Stimulated activated CD4-positive, alpha-beta T cell treated with anti-CD3 and anti-CD28 coated beads, Interleukin-4, amount 100 ng/mL, for 1 hour (primary cell): ENCODE data around the gene NLRX1.
"Not testable (repeated sequence)": the region's sequence is repeated elsewhere in the genome, so short reads cannot be mapped to it uniquely, and the experiment has no call there.

Experiments
- DNase-seq: peaks from one replicate; pipeline ENCODE4 v3.0.0-alpha.2; 2020

The NLRX1 gene

DNA sequence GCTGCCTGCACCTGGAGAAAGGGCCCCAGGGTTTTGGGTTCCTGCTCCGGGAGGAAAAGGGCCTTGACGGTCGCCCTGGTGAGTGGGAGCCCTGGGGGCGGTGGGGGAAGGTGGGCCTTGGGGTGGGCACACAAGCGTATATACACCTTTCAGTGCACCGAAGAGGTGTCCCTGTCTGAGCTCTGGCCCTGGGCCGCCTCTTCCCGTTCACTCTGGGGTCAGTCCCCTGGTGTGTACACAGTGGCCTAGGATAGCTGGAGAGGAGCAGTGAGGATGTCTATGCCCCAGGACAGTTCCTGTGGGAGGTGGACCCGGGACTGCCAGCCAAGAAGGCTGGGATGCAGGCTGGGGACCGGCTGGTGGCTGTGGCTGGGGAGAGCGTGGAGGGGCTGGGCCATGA lies 19.5 kb downstream of the NLRX1 start:
- no peak for DNase-seq

GRCh38 chr11:119188887-119189286 lies 20.4 kb downstream of the NLRX1 start:
- no peak for DNase-seq

DNA sequence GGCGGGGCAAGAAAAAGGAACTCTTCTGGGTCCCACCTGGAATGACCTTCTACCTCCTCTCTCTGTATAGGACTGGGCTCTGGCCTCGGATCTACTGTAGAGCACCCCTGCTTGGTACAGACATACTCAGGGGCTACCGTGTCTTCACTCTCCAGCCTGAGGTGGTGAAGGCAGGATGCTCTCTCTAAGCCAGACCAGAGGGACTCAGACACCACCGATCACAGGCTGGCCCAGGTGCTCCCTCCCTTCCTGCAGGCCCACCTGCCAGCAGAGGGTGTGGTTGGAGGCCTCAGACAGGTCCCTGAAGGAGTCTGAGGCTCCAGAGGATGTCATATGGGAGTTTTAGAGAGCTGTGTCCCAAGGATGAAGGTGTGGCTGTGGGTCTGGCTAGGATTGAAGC lies 20.9 kb downstream of the NLRX1 start:
- no peak for DNase-seq

DNA sequence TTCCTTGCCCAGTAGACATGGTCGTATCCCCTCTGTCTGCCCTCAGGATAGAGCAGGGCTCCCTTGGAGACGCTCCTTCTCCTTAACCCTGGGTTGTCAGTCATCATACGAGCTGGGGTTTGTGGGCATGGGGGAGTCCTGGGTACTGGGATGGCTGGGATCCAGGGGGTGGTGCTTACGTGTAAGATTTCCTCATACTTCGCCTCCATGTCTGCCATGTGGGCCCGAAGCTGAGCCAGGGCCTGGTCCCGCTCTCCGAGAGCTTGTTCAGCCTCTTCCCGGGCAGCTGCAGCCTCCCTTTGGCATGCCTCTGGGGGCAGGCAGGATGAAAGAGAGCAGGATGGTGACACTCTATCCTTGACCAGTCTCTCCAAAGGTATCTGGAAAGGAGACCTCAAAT lies 22.0 kb downstream of the NLRX1 start:
- DNase-seq = no peak

DNA sequence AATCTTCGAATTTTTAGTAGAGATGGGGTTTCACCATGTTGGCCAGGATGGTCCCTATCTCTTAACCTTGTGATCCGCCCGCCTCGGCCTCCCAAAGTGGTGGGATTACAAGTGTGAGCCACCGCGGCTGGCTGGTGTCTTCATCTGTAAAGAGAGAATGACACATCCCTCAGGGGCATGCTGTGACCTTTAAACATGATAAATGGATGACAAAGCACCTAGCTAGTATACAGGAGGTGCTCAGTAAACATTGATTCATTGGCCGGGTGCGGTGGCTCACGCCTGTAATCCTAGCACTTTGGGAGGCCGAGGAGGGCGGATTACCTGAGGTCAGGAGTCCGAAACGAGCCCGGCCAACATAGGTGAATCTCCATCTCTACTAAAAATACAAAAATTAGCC lies 22.7 kb downstream of the NLRX1 start:
- DNase-seq = not testable (repeated sequence)

- DNase-seq = no peak
Observed at GRCh38 chr11:119192111-119192510, 23.6 kb downstream of the NLRX1 start.

- DNase-seq = no peak
Observed at GRCh38 chr11:119193001-119193400, 24.5 kb downstream of the NLRX1 start.

DNA sequence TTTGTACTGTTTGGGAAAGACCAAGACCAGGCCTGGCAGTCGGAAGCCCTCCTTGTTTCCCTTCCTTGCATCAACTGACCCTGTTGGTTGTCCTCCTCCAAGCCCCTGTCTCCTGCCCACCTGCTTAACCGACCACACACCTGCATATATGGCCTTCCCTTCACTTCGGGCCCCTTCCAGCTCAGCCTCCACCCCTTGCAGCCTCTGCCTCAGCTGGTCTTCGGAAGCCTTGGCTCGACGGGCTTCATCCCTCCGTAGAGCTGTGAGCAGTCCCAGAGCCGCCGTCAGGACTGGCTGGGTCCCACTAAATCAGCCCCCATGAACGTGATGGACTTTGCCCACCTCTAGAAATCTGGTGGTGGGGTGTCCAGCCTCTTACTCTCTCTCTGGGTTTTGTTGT lies 25.1 kb downstream of the NLRX1 start:
- DNase-seq = no peak

DNA sequence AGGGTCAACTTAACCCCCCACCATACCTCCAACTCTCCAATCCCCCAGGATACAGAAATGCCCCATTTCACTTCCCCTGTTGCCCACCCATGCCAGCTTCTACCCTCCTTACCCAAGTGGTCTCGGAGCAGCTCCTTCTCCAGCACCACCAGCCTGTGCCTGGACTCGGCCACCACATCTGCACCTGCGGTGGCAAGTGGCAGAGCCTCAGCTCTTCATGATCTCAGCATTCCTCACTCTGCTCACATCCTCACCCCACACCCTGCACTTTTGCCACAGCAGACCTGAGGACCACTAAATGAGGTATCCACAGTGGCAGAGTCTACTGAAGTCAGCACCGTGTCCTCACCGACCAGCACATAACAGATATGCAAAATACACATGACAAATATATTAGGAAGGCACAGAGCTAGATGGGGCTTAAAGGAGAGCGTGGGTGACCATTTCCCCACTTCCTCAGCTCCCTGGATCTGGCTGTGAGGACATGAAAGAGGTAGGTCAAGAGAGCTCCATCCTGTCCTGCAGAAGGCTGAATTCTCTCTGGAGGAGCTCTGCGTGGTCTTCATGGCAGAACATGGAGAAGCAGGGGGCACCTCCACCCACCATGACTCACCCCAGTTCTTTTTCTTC lies 26.4 kb downstream of the NLRX1 start:
- DNase-seq = no peak

- no peak for DNase-seq
Observed at GRCh38 chr11:119195680-119196079, 27.2 kb downstream of the NLRX1 start.

DNA sequence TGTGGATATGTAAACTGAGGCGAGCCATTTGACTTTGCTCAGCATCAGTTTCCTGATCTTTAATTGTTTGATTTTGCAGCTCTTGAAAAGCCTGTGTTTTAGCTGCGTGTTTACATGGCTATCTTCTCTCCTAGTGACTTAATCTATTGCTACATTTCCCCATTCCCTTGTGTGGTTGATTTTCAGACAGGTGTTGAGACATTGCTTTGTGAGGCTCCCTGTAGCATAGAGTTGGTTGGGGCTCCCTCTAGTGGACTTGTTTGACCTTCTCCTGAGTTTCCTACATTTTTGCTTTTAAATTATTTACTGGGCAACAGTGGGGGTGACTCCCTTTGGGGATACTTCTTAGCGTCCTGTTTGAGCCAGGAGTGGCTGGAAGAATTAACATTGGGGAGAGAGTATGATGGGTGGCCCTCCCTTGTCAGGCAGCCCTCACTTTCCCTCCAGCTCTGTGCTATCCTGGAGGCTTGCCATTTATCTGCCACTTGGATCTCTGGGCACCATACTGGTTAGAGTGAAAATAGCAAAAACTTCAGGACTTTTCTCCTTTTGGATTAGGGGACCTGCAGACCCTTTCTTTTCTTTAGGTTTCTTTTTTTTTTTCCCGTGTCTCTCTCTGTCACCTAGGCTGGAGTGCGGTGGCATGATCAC lies 28.4 kb downstream of the NLRX1 start:
- DNase-seq = peak; percentile 39

GRCh38 chr11:119198925-119199324 lies 30.4 kb downstream of the NLRX1 start:
- DNase-seq = no peak

- not testable (repeated sequence) for DNase-seq
Observed at GRCh38 chr11:119201236-119201635, 32.7 kb downstream of the NLRX1 start.

- DNase-seq = no peak
Observed at GRCh38 chr11:119202554-119202953, 34.0 kb downstream of the NLRX1 start.

GRCh38 chr11:119204066-119204465 lies 35.5 kb downstream of the NLRX1 start:
- DNase-seq = no peak

- no peak for DNase-seq
Observed at GRCh38 chr11:119205080-119205479, 36.6 kb downstream of the NLRX1 start.

DNA sequence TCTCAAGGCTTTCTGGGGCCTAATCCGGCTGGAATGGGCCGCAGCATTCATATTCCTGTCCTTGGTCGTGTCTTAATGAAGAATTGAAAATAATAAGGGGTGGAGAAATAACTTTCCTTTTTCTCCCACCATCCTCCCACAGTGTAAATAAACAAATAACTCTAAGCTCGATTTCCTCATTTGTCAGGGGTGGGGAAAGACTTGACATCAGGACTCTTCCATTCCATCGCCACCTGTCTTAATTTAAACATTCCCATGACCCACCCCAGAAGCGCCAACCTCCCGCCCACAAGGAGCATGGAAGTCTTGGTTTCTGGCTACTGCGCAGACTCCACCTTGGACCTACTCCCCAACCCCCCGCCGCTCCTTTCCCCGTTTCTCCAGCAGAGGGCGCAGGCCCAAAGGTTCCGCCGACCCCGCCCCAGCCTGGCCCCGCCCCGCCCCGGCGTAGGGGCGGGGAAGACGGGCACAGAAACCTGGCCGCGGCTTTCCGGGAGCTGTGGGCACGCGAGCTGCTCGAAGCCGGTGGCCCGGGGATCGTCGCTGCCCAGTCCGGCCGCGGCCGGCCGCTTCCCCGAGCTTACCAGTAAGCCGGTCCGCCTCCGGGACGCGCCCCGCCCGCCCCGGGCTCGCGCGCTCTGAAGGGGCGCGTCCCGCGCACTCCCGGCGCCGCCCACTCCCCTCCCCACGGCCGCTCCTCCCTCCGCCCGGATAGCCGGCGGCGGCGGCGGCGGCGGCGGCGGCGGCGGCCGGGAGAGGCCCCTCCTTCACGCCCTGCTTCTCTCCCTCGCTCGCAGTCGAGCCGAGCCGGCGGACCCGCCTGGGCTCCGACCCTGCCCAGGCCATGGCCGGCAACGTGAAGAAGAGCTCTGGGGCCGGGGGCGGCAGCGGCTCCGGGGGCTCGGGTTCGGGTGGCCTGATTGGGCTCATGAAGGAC lies 37.3 kb downstream of the NLRX1 start, which contains the start of gene CBL:
TSS of gene CBL (plus strand) at position 766 of the 937 bp plus-strand sequence. CDS start at position 845, 79 bp downstream.
- DNase-seq = peak; percentile 98

DNA sequence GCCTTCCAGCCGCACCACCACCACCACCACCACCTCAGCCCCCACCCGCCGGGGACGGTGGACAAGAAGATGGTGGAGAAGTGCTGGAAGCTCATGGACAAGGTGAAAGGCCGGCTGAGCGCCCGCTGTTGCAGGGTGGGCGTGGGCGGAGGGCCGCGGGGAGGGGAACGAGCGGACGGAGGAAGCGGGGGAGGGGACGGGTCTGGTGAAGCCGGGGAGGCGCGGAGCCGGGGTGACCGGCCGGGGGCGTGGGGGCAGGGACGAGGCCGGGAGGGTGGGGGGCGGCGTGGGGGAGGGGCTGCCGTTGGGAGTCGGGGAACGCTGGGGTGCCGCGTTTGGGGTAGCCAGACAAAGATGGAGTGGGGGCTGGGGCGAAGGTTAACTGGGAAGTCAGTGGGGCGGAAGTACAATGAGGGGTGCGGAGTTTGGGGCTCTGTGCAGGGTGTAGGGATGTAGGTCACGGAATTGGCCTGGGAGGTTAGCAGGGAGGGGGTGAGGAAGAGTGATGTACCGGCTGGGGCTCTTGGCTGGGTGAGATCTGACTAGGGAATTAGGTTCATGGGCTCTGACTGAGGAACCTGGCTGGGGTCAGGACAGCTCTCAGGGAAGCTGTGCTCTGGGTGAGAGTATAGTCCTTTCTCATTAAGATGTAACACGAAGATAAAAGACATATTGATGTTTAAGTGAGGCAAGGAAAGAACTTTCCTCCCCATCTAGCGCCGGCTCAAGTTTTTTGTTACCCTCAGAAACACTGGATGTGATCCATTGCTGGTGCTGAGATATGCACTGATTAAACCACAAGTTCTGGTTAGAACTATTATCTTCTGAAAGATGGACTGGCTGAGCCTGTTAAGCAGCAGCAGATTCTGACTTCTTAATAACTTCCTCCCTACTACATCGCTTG lies 38.2 kb downstream of the NLRX1 start:
- peak; percentile 57 for DNase-seq

DNA sequence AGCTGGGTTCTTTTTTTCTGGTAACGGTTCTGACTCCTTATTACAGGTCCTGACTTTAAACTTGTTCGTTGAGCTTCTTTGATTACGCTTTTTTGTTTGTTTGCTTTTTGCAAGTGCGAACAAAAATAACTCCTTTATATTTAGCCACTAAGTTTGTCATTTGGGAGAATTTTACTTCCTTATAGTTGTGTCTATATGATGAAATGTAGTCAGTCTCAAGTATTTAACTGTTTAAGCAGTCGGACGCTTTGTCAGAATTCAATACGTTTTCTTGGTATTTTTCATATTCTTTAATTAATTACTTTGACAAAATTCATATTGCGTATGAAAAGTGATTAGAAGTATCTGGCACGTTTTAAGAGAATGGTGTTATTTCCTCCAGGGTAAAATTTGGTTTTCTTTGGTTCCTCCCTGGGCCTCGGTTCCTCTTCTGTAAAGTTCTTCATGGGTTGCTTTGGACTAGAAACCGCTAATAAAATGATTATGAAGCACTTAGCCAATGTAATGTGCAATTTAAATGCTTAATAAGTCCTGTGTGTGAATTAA lies 39.0 kb downstream of the NLRX1 start:
- no peak for DNase-seq

DNA sequence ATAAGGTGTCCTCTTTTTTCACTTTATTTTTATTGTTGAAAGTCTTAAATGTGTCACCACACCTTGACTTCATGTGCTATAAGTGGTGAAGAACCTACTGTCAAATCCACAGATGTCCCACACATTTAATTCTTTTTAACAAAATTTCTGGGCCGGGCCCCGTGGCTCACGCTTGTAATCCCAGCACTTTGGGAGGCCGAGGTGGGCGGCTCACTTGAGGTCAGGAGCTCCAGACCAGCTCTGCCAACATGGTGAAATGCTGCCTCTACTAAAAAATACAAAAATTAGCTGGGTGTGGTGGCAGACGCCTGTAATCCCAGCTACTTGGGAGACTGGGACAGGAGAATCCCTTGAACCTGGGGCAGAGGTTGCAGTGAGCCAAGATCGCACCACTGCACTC lies 40.7 kb downstream of the NLRX1 start:
- no peak for DNase-seq

DNA sequence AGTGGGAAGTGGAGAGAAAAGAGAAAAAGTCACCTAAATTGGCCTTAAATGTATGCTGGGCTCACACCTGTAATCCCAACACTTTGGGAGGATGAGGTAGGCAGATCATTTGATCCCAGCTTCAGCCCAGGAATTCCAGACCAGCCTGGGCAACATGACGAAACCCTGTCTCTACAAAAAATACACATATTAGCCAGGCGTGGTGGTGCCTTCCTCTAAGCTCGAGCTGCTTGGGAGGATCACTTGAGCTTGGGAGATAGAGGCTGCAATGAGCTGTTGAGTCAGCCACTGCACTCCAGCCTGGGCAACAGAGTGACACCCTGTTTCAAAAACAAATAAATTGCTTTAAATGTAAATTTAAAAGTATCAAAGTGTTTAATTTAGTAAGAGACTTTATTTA lies 41.5 kb downstream of the NLRX1 start:
- no peak for DNase-seq

- no peak for DNase-seq
Observed at GRCh38 chr11:119218141-119218878, 49.8 kb downstream of the NLRX1 start.
